GM10266 (cell line): ENCODE data around the gene RUBCNL.

Source experiments
- DNase-seq: peaks from one replicate; pipeline ENCODE4 v3.0.0; 2012; ENCODE audit errors: extremely low spot score
- CTCF ChIP-seq: IDR thresholded peaks from 2 replicates; pipeline ENCODE4 v1.5.1; 2012; ENCODE audit warnings: mild to moderate bottlenecking, low read depth; ENCODE audit not compliant: control insufficient read depth, insufficient read depth; ENCODE audit errors: missing control alignments

RUBCNL gene

DNA sequence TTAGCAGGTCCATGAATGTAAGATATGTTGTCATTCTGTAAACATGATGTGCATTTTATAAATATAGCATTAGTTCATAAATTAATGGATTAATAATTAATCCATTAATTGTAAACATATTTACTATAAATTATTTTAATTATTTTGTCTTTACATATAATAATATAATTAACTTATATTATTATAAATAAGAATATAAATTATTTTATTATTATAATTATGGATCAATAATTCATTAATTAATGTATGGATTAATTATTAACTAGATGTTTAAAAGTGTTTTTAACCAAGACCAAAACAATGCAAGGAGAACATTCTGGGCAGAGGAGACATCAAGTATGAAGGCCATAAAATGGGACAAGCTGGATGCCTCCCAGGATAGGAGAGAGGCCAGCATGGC lies 72.0 kb downstream of the RUBCNL start:
- no peak for TF ChIP-seq CTCF
- no peak for DNase-seq

GRCh38 chr13:46314587-46314986 lies 72.5 kb downstream of the RUBCNL start:
- no peak for TF ChIP-seq CTCF
- DNase-seq: no peak

DNA sequence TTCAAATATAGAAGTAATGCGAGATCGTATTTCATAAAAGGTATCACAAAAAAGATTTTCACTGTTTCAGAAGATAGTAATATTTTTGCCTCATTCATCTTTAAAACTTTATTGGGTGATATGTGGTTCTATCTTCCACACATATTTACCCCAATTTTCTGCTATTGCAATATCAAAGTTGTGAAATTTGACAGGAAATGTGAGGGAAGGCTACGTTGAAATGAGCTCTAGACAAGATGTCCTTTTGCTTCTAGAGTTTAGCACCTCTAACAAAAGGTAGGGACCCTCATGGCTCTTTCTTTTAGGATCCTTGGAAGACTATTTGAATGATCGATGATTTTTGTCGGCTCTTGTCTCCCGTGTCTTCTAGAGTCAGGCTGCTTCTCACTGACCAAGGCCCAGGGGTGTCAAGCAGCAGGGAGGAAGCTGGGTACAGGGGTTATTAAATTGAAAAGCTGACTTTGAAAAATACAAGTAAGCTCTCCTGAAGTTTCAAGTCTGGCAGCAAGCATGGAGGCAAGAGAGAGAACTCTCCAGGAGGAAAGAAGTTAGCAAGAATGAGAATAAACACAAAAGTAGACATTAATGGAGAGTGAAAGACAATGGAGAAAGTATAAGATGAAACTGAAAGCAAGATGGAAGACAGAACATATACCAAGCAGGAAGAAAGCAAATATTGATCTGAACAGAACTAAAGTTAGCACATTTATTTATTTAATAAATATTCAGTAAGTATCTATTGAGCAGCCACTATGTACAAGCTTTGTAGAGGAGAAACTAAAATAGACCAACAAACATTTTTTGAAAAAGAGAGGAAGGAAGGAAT lies 73.4 kb downstream of the RUBCNL start:
- DNase-seq: no peak

GRCh38 chr13:46313024-46313423 lies 74.0 kb downstream of the RUBCNL start:
- DNase-seq: no peak
- no peak for TF ChIP-seq CTCF

More for the DNA sequence above, 73.4 kb downstream of the RUBCNL start:
- no peak for TF ChIP-seq CTCF

DNA sequence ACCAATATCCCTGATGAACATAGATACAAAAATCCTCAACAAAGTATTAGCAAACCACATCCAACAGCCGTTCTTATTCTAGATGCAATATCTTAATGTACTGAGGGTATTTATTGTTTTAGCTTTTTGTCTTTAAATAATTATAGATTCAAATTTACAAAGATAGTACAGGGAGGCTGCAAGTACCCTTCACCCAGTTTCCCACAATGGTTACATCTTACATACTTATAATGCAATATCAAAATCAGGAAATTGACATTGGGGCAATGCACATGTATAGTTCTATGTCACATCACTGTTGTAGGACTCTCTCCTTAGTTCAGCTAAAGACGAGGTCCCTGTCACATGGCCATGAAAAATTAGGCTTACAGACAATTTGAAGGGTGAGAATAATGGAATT lies 75.8 kb downstream of the RUBCNL start:
- no peak for DNase-seq
- TF ChIP-seq CTCF: no peak

DNA sequence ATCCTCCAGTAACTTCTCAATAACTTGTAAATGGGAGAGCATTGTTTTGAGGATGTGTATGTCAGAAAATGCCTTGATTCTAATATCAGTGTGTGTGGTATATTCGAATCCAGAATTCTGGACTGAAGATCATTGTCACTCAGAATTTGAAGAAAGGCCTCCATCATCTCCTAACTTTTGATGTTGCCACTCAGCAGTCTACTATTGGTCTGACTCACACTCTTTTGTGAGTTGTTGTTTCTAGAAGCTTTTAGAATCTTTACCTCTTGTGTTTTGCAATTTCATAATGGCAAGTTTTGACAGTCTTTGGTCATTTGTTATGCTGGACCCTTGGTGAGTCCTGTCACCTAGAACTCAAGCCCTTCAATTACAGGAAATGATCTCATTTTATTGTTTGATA lies 77.0 kb downstream of the RUBCNL start:
- TF ChIP-seq CTCF: no peak
- DNase-seq: no peak

GRCh38 chr13:46307554-46307953 lies 79.5 kb downstream of the RUBCNL start:
- DNase-seq: no peak
- no peak for TF ChIP-seq CTCF
